Jurkat, Clone E6-1 (cell line): Measurements from ENCODE around the gene NT5C2.
"Not testable (repeated sequence)": the region's sequence is repeated elsewhere in the genome, so short reads cannot be mapped to it uniquely, and the experiment has no call there.

Experiments used
- DNase-seq: peaks from one replicate; pipeline ENCODE4 v3.0.0-alpha.2; 2011; ENCODE audit warnings: low read depth, low spot score
- H3K4me3 ChIP-seq: 2 replicates; pipeline ENCODE4 v1.5.1; 2011; ENCODE audit warnings: mild to moderate bottlenecking, low read length, control low read depth, moderate library complexity

Gene NT5C2

GRCh38 chr10:103204353-103205255 lies 11.5 kb upstream of the NT5C2 start:
- DNase-seq, result no peak
- no peak overlapping the region for H3K4me3 ChIP-seq

DNA sequence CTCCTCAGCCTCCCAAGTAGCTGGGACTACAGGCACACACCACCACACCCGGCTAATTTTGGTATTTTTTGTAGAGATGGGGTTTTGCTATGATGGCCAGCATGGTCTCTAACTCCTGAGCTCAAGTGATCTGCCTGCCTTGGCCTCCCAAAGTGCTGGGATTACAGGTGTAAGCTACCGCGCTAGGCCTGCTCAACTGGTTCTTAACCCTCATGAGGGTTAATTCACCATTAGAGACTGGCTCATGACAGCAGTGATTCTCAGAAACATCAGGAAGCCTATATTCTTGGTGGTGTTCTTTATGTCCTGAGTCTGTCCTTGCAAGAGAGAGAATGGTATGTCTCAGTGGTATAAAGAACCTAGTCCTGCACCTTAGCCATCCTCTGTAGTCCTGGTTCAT lies 10.4 kb upstream of the NT5C2 start:
- no peak overlapping the region for H3K4me3 ChIP-seq
- DNase-seq, result no peak

DNA sequence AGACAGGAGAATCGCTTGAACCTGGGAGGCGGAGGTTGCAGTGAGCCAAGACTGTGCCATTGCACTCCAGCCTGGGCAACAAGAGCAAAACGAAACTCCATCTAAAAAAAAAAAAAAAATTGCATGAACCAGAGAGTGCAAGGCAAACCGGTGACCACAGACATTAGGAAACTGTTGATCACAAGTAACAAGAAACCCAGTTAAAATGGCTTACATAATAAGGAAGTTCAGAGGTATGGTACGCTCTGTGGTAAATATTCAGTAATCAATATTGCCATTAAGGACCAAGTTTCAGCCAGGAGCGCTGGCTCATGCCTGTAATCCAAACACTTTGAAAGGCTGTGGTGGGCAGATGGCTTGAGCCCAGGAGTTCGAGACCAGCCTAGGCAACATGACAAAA lies 9.2 kb upstream of the NT5C2 start:
- no peak overlapping the region for H3K4me3 ChIP-seq
- no peak for DNase-seq

GRCh38 chr10:103199488-103199887 lies 6.4 kb upstream of the NT5C2 start:
- H3K4me3 ChIP-seq, result no peak overlapping the region
- no peak for DNase-seq

DNA sequence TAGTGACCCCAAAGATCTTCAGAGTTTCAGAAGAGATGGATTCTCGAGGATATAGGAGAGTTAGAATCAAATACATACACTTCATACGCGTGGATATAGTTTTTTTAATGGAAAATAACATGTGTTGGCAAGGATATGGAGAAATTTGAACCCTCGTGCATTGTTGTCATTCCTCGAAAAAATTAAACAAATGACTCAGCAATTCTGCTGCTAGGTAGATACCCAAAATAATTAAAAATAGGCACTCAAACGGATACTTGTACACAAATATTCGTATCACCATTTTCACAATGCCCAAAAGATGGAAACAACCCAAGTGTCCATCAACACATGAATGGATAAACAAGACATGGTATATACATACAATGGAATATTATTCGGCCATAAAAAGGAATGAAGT lies 5.6 kb upstream of the NT5C2 start:
- H3K4me3 ChIP-seq, result no peak overlapping the region
- DNase-seq, result no peak

- no peak for DNase-seq
- H3K4me3 ChIP-seq, result no peak overlapping the region
Observed at GRCh38 chr10:103197903-103198302, 4.8 kb upstream of the NT5C2 start.

GRCh38 chr10:103197174-103197573 lies 4.1 kb upstream of the NT5C2 start:
- H3K4me3 ChIP-seq, result no peak overlapping the region
- no peak for DNase-seq

DNA sequence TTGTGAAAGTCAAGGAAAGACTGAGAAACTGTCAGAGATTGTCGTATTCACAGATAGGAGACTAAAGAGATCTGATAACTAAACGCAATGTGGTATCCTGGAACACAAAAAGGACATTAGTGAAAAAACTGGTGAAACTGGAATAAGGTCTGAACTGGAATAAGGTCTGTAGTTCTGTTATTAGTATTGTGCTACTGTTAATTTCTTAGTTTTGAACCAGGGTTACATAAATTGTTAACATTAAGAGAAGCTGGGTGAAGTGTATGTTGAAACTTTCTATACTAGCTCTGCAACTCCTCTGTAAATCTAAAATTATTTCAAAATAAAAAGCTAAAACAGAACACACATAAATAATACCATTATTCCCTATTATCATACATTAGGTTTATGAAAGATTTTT lies 3.4 kb upstream of the NT5C2 start:
- no peak overlapping the region for H3K4me3 ChIP-seq
- DNase-seq, result no peak

- DNase-seq, result no peak
- H3K4me3 ChIP-seq, result peak overlapping the region; percentile 59
Observed at GRCh38 chr10:103193820-103194529, 903 bp upstream of the NT5C2 start.

GRCh38 chr10:103192451-103193106 lies 493 bp downstream of the NT5C2 start:
- peak; percentile 43 for DNase-seq
- peak overlapping the region; percentile 71 for H3K4me3 ChIP-seq

DNA sequence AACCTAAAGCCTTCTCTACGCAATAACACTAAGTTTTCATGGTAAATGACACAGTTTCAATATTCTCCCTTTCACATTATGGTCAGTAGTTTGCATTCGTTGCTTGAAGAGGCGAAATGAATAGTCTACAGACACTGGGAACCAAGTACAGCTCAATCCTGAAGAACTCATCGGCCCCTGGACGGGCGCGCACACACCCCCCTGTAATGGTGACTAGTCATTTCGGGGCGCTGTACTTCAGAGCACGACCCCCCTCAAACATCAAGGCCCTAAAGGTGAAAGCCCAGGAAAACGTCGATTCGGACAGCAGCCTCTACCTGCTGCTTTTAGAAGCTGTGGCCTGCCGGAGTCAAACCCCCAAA lies 1.0 kb downstream of the NT5C2 start:
- DNase-seq, result no peak
- H3K4me3 ChIP-seq, result peak overlapping the region; percentile 71

- DNase-seq, result not testable (repeated sequence)
- H3K4me3 ChIP-seq, result peak overlapping the region; percentile 71
Observed at GRCh38 chr10:103191198-103191597, 1.9 kb downstream of the NT5C2 start.

DNA sequence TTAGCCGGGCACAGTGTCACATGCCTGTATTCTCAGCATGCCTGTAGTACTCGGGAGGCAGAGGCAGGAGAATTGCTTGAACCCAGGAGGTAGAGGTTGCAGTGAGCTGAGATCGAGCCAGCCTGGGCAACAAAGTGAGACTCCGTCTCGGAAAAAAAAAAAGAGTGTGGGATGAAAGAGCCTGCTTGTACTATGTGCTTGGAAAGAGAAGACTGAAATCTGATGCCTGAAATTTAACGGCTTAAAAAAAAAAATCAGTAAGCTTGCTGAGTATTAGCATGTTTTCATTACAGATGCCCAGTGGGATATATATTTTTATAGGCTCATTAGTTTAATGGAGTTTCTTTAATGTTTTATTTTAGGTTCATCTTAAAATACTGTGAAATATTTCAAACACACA lies 4.2 kb downstream of the NT5C2 start:
- no peak overlapping the region for H3K4me3 ChIP-seq
- DNase-seq, result no peak

DNA sequence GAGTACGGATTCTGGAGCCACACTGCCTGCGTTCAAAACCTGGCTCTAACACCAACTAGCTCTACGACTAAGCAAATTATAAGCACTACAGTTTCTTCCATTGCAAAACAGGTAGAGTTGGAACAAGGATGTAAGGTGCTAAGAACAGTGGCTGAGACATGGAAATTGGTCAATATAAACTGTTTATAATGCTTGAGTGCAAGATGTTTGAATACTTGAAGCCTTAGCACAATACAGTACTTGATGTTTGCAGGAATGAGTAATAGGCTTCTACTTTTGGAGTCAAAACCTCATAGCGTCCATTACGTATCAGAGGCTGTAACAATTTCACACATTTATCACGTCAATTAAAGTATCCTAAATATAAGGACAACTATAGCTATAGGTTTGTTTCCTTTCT lies 6.9 kb downstream of the NT5C2 start:
- no peak overlapping the region for H3K4me3 ChIP-seq
- no peak for DNase-seq

DNA sequence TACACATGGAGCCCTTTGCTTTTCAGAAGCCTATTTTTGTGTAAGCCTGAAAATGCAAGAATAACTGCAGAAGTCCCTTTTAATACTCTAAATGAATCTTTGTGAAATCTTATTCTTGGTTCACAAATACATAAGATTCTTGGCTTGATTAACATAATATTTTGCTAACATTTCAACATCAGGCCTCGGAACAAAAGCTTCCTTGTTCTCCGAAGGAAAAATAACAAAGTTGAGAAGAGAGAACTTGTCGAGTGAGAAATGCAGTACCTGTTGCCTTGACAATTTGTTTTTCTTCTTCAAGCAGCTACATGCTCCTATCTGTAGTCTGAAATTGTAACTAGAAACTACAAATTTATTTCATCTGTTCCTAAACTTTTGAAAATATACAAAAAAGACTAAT lies 8.5 kb downstream of the NT5C2 start:
- DNase-seq, result no peak
- no peak overlapping the region for H3K4me3 ChIP-seq

DNA sequence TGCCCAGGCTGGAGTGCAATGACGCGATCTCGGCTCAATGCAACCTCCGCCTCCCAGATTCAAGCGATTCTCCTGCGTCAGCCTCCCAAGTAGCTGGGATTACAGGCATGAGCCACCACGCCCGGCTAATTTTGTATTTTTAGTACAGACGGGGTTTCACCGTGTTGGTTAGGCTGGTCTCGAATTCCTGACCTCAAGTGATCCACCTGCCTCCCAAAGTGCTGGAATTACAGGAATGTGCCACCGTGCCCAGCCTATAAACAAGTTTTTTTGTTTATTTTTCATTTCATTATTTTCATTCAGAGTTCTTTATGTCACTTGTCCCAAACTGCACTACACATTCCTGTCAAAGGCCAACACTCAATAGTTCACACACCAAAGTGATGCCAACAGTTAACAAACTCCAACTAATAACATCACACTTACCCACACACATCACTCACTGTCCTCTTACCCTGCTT lies 9.1 kb downstream of the NT5C2 start:
- DNase-seq, H3K4me3 ChIP-seq: not testable (repeated sequence)

- H3K4me3 ChIP-seq, result peak overlapping the region; percentile 27
- peak; percentile 95 for DNase-seq
Observed at GRCh38 chr10:103181244-103181643, 11.8 kb downstream of the NT5C2 start.

GRCh38 chr10:103180491-103180890 lies 12.6 kb downstream of the NT5C2 start:
- DNase-seq, result no peak
- no peak overlapping the region for H3K4me3 ChIP-seq

- H3K4me3 ChIP-seq, result no peak overlapping the region
- no peak for DNase-seq
Observed at GRCh38 chr10:103177123-103177522, 15.9 kb downstream of the NT5C2 start.
